SU-DHL-6 (cell line): ENCODE data around the gene ITGA11.

Source experiments
- CTCF ChIP-seq: fragments of 200-600 bp; sonication (generic); IDR thresholded peaks from one replicate; pipeline ENCODE4 v1.5.1; 2017; ENCODE audit warnings: antibody characterized with exemption, mild to moderate bottlenecking, low read length, moderate library complexity; ENCODE audit not compliant: insufficient read depth, poor library complexity, severe bottlenecking
- EZH2phosphoT487 ChIP-seq: fragments of 200-600 bp; sonication (generic), shearing (Covaris generic); conservative IDR thresholded peaks from 2 replicates; pipeline ENCODE4 v1.6.1; 2018; ENCODE audit warnings: mild to moderate bottlenecking, antibody characterized with exemption, low read length, moderate library complexity, mixed read lengths

GRCh38 chr15:68414591-68414990 is 17.4 kb downstream of the ITGA11 start:
- TF ChIP-seq CTCF, result no peak
- TF ChIP-seq EZH2phosphoT487, result no peak
